Lung (tissue), 12 donors: Measurements from ENCODE around the gene MBD2. TPM values are rescaled to one million over a fixed set of nuclear protein-coding genes. Genes with fewer than 3 reads are reported as not detected.

Experiments
- ATAC-seq: fragments of 200-7000 bp; cut with Tn5 transposase; one replicate; pipeline ENCODE4 v1.9.1; 2020; ENCODE audit warnings: moderate number of reproducible peaks; ENCODE audit not compliant: insufficient read depth, low FRiP score
- DNase-seq, 3 donors: peaks; one replicate each; pipeline ENCODE4 v3.0.0-alpha.2; 2013 to 2017
- H3K27ac ChIP-seq, 2 donors: one replicate each; pipeline ENCODE4 v1.5.1; 2013; ENCODE audit warnings: mild to moderate bottlenecking in 2 of 2, moderate library complexity in 2 of 2, control low read depth in 1 of 2, inconsistent platforms in 1 of 2, low read depth in 1 of 2, low read length in 1 of 2
- H3K27me3 ChIP-seq, 3 donors: one replicate each; pipeline ENCODE4 v1.5.1; 2013; ENCODE audit warnings: low read length in 2 of 3; ENCODE audit not compliant: control insufficient read depth in 3 of 3, insufficient read depth in 3 of 3
- H3K36me3 ChIP-seq, 4 donors: one replicate each; pipeline ENCODE4 v1.5.1; 2013; ENCODE audit warnings: low read length in 4 of 4, mild to moderate bottlenecking in 1 of 4, moderate library complexity in 1 of 4; ENCODE audit not compliant: control insufficient read depth in 4 of 4, insufficient read depth in 4 of 4
- H3K4me1 ChIP-seq, 5 donors: one replicate each; pipeline ENCODE4 v1.5.1; 2013; ENCODE audit warnings: low read length in 5 of 5, mild to moderate bottlenecking in 2 of 5, moderate library complexity in 1 of 5; ENCODE audit not compliant: control insufficient read depth in 5 of 5, insufficient read depth in 5 of 5
- H3K4me3 ChIP-seq: one replicate; pipeline ENCODE4 v1.5.1; 2013; ENCODE audit warnings: mild to moderate bottlenecking, control low read depth, moderate library complexity
- H3K9ac ChIP-seq, 2 donors: one replicate each; pipeline ENCODE4 v1.5.1; 2013; ENCODE audit warnings: low read length in 2 of 2, control low read depth in 1 of 2; ENCODE audit not compliant: insufficient read depth in 1 of 2
- H3K9me3 ChIP-seq, 4 donors: one replicate each; pipeline ENCODE4 v1.5.1; 2013; ENCODE audit warnings: low read length in 3 of 4, mild to moderate bottlenecking in 1 of 4, moderate library complexity in 1 of 4; ENCODE audit not compliant: control insufficient read depth in 4 of 4, insufficient read depth in 3 of 4
- WGBS, 2 donors: extraction: QIAGEN DNeasy Blood & Tissue Kit; methylation state at CpG; one replicate each; pipeline ENCODE4 v1.1.7; 2013; 5-methylcytosine and 5-hydroxymethylcytosine counted together
- polyA plus RNA-seq, 2 donors: library from polyadenylated mRNA; stranded (reverse); fragments of 200-250 nt; gene quantifications; one replicate each; pipeline ENCODE4 v1.2.1, GENCODE V29; 2013
- total RNA-seq, 2 donors: library from RNA; depleted of rRNA in 1 of 2; stranded (reverse); fragments of >200 nt in 1 of 2; gene quantifications; one replicate each; pipeline ENCODE4 v1.2.1, GENCODE V29; 2014 to 2021
- TF ChIP-seq, protein P1 (sequence below): IDR thresholded peaks from 2 replicates; pipeline ENCODE4 v1.5.1; 2012; ENCODE audit warnings: mild to moderate bottlenecking; ENCODE audit errors: control extremely low read depth, extremely low read depth
- donor health status: control.
- donor health status: control.
- donor health status: Bipolar disorder and iron deficiency.
- donor health status: healthy.
- donor health status: DM: yes; HTN: yes; CAD: no.

Gene MBD2
- total and polyA plus RNA-seq, 4 donors, result 29.5 to 91.0 (median 36.1) TPM

DNA sequence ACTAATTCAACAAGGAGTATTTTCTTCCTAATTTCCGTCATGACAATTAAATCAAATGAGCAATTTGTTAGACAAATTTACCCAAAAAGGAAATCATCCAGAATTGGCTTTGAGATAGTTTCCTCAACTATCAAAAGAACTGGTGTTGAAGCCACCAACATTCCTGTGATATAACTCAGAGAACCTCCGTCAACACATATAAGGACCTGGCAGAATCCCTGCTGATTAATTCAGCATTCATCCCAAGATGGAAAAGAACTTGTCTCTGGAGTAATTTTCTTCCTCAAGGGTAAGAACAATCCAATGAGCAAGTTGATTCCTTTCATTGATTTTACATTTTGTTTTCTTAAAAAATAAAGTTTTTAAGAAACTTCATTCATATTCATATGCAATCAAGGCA is 62.0 kb downstream of the MBD2 start:
- TF ChIP-seq, protein P1, sequence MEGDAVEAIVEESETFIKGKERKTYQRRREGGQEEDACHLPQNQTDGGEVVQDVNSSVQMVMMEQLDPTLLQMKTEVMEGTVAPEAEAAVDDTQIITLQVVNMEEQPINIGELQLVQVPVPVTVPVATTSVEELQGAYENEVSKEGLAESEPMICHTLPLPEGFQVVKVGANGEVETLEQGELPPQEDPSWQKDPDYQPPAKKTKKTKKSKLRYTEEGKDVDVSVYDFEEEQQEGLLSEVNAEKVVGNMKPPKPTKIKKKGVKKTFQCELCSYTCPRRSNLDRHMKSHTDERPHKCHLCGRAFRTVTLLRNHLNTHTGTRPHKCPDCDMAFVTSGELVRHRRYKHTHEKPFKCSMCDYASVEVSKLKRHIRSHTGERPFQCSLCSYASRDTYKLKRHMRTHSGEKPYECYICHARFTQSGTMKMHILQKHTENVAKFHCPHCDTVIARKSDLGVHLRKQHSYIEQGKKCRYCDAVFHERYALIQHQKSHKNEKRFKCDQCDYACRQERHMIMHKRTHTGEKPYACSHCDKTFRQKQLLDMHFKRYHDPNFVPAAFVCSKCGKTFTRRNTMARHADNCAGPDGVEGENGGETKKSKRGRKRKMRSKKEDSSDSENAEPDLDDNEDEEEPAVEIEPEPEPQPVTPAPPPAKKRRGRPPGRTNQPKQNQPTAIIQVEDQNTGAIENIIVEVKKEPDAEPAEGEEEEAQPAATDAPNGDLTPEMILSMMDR, result no peak
- 89 to 95% methylated on average over 2 of the region's 2 CpGs for WGBS, 2 donors
- Histone ChIP-seq H3K27me3 (no peaks in the 10 kb centered on the region), H3K4me3 (no peak overlapping the region), H3K4me1 (peaks cover 0 to 19% (median 0%) of the 10 kb centered on the region in 5 donors), H3K9ac (no peak overlapping the region), H3K27ac (no peak overlapping the region), H3K36me3 (peaks cover 30 to 44% (median 33%) of the 10 kb centered on the region in 4 donors), H3K9me3 (peaks cover 0 to 2% (median 0%) of the 10 kb centered on the region in 4 donors)
- ATAC-seq (no peak), DNase-seq (no peak)

DNA sequence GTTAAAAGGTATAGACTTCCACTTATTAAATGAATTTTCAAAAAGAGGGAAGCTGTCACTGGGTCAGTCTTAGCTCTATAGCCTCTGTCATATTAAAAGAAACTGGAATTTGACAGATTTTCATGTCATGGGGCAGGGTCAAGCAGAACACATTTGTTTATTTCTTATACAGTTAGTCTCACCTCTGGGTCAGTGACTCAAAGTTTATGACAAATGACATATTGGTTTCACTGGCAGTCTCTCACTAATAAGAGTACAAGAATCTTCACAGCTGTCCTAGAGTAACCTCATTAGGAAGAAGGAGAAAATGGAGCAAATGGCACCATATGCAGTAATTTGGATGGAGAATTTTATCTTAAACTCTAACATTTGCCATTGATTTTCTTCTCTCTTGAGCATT is 63.2 kb downstream of the MBD2 start:
- peaks cover 0 to 16% (median 0%) of the 10 kb centered on the region in 5 donors for H3K4me1 ChIP-seq
- TF ChIP-seq, protein P1, result no peak

DNA sequence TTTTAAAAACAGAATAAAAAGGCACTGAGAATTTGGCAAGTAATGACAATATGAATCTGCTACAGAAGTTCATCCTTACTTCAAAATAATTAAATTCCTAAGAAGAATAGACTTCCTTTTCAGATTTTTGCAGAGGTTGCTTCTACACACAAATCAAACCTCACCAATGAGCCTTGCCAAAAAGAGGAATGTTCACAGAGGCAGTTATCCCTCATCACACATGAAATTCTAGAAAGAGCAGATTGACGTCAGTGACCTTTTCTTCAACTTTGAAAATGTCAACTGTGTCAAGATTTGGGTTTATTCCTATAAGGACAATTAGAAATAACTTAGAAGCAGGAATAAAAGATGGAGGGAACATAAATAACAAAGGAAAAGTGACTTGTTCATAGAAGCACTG is 64.6 kb downstream of the MBD2 start:
- H3K36me3 ChIP-seq, result peaks cover 30 to 35% (median 33%) of the 10 kb centered on the region in 4 donors
- H3K4me1 ChIP-seq, result peaks cover 0 to 16% (median 0%) of the 10 kb centered on the region in 5 donors
- no peak overlapping the region for H3K27ac ChIP-seq
- DNase-seq (no peak), ATAC-seq (no peak)
- no peaks in the 10 kb centered on the region for H3K27me3 ChIP-seq
- H3K9me3 ChIP-seq, result peaks cover 0 to 2% (median 0%) of the 10 kb centered on the region in 4 donors
- 91 to 94% methylated on average over 1 of the region's 1 CpG for WGBS, 2 donors
- no peak overlapping the region for H3K9ac ChIP-seq
- TF ChIP-seq, protein P1, result no peak
- no peak overlapping the region for H3K4me3 ChIP-seq

More for the DNA sequence above, 63.2 kb downstream of the MBD2 start:
- Histone ChIP-seq H3K36me3 (peaks cover 35 to 44% (median 36%) of the 10 kb centered on the region in 4 donors), H3K27me3 (no peaks in the 10 kb centered on the region), H3K4me3 (no peak overlapping the region), H3K9me3 (peaks cover 0 to 2% (median 0%) of the 10 kb centered on the region in 4 donors), H3K27ac (no peak overlapping the region), H3K9ac (no peak overlapping the region)
- ATAC-seq (no peak), DNase-seq (no peak)

DNA sequence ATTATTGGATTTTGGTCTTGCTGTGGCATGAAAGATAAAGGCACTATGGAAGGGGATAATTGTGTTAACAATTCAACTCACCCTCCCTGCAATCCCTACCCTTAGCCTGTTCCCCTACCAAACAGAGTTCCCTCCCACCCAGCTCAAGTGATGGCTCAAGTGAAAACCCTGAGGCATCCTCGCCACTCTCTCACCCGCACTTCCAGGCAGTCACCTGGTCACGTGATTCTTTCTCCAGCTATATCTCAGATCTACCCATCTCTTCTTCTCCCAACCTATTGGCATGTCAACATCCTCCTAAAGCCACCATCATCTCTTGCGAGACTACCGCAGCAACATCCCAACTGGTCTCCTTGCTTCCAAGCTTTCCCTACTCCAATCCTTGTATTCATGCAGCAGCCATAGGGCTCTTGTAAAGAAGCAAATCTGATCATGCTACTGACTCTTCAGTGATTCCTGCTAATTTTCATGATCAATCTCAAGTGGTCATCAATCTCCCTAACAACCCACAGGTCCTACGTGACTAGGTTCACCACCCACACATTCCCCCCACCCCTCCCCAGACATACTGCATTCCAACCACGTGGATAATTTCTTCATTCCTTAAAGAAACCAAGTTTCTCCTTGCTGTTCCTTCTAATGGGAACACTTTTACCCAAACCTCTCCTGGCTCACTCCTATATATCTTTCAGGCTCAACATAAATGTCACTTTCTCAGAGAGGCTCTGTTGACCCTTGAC is 66.7 kb downstream of the MBD2 start:
- Histone ChIP-seq H3K4me3 (no peak overlapping the region), H3K36me3 (peaks cover 24 to 39% (median 31%) of the 10 kb centered on the region in 4 donors), H3K9me3 (no peaks in the 10 kb centered on the region), H3K27me3 (no peaks in the 10 kb centered on the region), H3K4me1 (peaks cover 0 to 16% (median 0%) of the 10 kb centered on the region in 5 donors), H3K9ac (no peak overlapping the region), H3K27ac (no peak overlapping the region)
- TF ChIP-seq, protein P1, result no peak
- no peak for DNase-seq
- 93 to 99% methylated on average over 7 of the region's 7 CpGs for WGBS, 2 donors
- no peak for ATAC-seq
